SK-N-MC (cell line): ENCODE results near the gene RELL1.
"Not testable (repeated sequence)": the region's sequence is repeated elsewhere in the genome, so short reads cannot be mapped to it uniquely, and the experiment has no call there.

ENCODE experiments used
- DNase-seq: peaks from one replicate; pipeline ENCODE4 v3.0.0-alpha.2; 2011; ENCODE audit warnings: low read depth, low spot score
- H3K27ac ChIP-seq: fragments of 200-600 bp; sonication (generic); 2 replicates; pipeline ENCODE4 v1.5.1; 2016; ENCODE audit warnings: mixed run types
- H3K36me3 ChIP-seq: fragments of 200-600 bp; sonication (generic); 2 replicates; pipeline ENCODE4 v1.6.1; 2017; ENCODE audit warnings: antibody characterized with exemption, low read length, mixed read lengths; ENCODE audit not compliant: insufficient read depth
- H3K4me3 ChIP-seq: fragments of 200-600 bp; sonication (generic); 2 replicates; pipeline ENCODE4 v1.5.1; 2016
- H3K9ac ChIP-seq: fragments of 200-600 bp; sonication (generic); 2 replicates; pipeline ENCODE4 v1.8.0; 2017; ENCODE audit warnings: mixed run types, mixed read lengths; ENCODE audit not compliant: insufficient read length
- H3K9me3 ChIP-seq: fragments of 200-600 bp; sonication (generic); 2 replicates; pipeline ENCODE4 v1.6.1; 2017; ENCODE audit warnings: low read depth, mild to moderate bottlenecking, antibody characterized with exemption, low read length, moderate library complexity, mixed read lengths
- EZH2 ChIP-seq: fragments of 200-600 bp; sonication (generic); IDR thresholded peaks from one replicate; pipeline ENCODE4 v1.6.1; 2017; ENCODE audit warnings: antibody characterized with exemption
- FOXP2 ChIP-seq: optimal IDR thresholded peaks from 2 replicates; pipeline ENCODE3; 2011; ENCODE audit warnings: mild to moderate bottlenecking, moderate library complexity; ENCODE audit not compliant: insufficient read depth; ENCODE audit errors: extremely low read length, control extremely low read depth
- POLR2AphosphoS5 ChIP-seq: IDR thresholded peaks from 2 replicates; pipeline ENCODE4 v1.6.1; 2012; ENCODE audit warnings: mild to moderate bottlenecking, low read depth, low read length, borderline replicate concordance

RELL1 gene

DNA sequence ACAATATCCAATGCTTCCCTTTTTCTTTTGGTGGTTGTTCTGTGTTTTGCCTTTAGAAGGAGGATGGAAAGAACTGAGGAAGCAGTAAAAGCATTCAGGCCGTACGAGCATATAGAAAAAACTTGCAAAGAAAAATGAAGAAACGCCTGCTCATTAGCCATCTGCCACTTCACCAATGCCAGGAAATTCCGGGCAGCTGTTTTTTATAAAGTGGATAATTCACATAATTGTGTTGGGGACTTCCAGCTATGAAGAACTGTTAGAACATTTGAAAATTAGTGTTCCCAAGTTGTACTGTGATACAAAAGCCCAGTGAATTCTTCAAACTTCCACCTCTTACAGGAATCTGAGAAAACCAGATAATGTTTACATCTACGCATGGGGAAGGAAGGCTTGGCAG lies 11.7 kb downstream of the RELL1 start:
- H3K27ac ChIP-seq, result peak overlapping the region; percentile 31; the same call in 1 of the 2 replicates
- TF ChIP-seq FOXP2 (no peak), POLR2AphosphoS5 (no peak), EZH2 (no peak)
- no peaks in the 10 kb centered on the region for H3K36me3 ChIP-seq
- H3K4me3 ChIP-seq, result no peak overlapping the region
- H3K9ac ChIP-seq, result no peak overlapping the region
- no peaks in the 10 kb centered on the region for H3K9me3 ChIP-seq
- DNase-seq, result no peak

DNA sequence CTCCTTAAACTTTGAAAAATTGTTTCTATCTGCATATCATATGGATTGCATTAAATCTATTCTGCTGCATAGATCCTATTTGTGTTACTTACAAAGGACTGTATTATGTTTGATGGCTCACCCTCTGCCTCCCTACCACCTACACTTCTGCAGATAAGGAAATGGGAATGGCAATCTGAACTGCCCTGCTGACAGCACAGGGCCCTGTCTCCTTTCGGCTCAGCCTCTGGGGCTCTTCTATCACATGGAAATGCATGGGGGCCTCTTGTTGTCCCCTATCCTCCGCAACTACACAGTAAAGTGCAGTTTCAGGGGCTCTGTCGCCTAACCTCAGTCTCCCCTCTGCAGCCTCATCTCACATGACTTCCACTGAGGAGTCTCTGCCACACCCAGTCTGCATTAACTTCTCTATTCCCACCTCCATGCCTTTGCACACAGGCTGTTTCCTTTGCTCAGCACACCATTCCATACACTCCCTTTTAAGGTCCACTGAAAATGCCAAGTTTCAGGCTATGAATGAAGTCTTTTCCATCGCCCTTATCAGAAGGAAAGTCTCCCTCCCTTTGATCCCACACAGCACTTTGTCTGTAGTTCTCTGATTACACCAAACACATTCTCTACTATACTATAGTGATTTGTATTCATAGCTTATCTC lies 12.5 kb downstream of the RELL1 start:
- H3K9me3 ChIP-seq, result no peaks in the 10 kb centered on the region
- no peak for TF ChIP-seq POLR2AphosphoS5
- TF ChIP-seq FOXP2, result no peak
- no peak for TF ChIP-seq EZH2
- no peak overlapping the region for H3K27ac ChIP-seq
- no peak overlapping the region for H3K4me3 ChIP-seq
- DNase-seq, result no peak
- no peak overlapping the region for H3K9ac ChIP-seq
- H3K36me3 ChIP-seq, result no peaks in the 10 kb centered on the region

DNA sequence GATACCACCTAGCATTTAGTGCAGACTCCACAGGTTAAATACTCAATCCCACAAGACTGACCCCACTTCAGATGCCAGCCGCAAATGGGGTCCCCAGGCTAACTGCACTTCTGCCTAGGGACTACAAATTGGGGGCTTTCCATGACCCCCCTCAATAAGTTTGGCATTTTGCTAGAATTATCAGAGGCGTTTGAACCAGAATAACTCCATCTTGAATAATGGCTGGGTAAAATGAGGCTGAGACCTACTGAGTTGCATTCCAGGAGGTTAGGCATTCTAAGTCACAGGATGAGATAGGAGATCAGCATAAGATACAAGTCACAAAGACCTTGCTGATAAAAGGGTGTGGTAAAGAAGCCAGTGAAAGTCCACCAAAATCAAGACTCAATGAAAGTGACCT lies 15.1 kb downstream of the RELL1 start:
- Histone ChIP-seq H3K27ac (no peak overlapping the region), H3K36me3 (no peaks in the 10 kb centered on the region), H3K9me3 (no peaks in the 10 kb centered on the region), H3K4me3 (no peak overlapping the region), H3K9ac (no peak overlapping the region)
- DNase-seq, result no peak
- no peak for TF ChIP-seq POLR2AphosphoS5
- TF ChIP-seq EZH2, result no peak
- no peak for TF ChIP-seq FOXP2

DNA sequence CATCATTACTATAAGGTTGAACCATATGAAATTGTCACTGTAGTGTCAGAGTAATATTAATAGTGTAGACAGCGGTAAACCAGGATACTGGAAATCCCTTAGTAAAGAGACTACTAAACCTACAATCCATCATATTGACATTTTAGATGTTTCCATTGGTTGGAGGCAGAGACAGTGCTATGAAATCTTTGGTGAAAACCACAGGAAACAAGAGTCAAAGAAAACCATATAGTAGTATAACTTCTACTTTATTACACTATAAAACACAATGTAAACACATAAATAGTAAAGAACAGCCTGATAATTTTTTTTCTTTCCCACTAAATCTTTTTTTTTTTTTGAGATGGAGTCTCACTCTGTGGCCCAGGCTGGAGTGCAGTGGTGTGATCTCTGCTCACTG lies 15.9 kb downstream of the RELL1 start:
- H3K9me3 ChIP-seq, result no peaks in the 10 kb centered on the region
- H3K9ac ChIP-seq, result no peak overlapping the region
- H3K27ac ChIP-seq, result no peak overlapping the region
- H3K4me3 ChIP-seq, result no peak overlapping the region
- TF ChIP-seq POLR2AphosphoS5 (no peak), FOXP2 (no peak), EZH2 (no peak)
- DNase-seq, result no peak
- H3K36me3 ChIP-seq, result no peaks in the 10 kb centered on the region

DNA sequence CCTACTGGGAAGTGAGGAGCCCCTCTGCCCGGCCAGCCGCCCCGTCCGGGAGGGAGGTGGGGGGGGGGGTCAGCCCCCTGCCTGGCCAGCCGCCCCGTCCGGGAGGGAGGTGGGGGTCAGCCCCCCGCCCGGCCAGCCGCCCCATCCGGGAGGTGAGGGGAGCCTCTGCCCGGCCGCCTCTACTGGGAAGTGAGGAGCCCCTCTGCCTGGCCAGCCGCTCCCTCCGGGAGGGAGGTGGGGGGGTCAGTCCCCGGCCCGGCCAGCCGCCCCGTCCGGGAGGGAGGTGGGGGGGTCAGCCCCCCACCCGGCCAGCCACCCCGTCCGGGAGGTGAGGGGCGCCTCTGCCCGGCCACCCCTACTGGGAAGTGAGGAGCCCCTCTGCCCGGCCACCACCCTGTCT lies 17.1 kb downstream of the RELL1 start:
- not testable (repeated sequence) for H3K27ac ChIP-seq, H3K4me3 ChIP-seq, DNase-seq, H3K9ac ChIP-seq, H3K36me3 ChIP-seq, H3K9me3 ChIP-seq

DNA sequence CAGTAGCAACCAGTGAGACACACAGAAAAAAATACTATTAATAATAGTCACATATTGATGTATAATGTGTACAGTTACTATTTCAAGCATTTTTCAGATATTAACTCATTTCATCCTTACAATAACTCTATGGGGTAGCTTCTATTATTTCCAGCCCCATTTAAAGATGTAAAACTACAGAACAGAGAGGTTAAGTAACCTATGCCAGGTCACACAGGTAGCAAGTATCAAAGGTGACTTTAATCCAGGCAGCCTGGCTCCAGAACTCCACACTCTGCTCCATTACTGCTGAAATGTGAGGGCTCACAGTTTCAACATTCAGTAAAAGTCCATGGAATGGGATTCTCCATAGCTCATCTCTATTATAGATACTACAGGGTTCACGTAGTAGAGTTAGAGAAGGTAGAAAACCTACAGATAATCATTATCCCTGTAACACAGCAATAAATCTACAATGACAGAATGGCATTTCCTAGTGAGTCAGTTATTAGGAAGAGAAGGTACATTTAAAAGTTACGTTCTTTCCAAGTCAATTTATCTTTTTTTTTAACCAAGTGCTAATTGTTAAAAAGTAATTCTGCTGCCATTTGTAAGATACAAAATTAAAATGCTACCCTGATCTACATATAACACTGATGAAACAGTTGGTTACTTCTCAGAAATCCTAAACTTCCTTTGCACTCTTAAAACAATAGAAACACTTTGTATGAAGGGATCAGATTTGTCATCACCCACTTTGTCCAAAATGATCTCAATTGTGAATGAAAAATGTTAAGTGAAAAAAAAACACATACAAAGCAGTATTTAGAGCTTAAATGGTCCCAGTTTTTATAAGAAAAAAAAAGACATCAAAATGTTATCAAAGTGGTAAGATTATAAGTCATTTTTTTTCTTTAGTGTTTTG lies 18.7 kb downstream of the RELL1 start:
- TF ChIP-seq POLR2AphosphoS5 (no peak), FOXP2 (no peak), EZH2 (no peak)
- no peaks in the 10 kb centered on the region for H3K9me3 ChIP-seq
- no peak overlapping the region for H3K4me3 ChIP-seq
- H3K27ac ChIP-seq, result no peak overlapping the region
- no peak for DNase-seq
- no peak overlapping the region for H3K9ac ChIP-seq
- no peaks in the 10 kb centered on the region for H3K36me3 ChIP-seq

DNA sequence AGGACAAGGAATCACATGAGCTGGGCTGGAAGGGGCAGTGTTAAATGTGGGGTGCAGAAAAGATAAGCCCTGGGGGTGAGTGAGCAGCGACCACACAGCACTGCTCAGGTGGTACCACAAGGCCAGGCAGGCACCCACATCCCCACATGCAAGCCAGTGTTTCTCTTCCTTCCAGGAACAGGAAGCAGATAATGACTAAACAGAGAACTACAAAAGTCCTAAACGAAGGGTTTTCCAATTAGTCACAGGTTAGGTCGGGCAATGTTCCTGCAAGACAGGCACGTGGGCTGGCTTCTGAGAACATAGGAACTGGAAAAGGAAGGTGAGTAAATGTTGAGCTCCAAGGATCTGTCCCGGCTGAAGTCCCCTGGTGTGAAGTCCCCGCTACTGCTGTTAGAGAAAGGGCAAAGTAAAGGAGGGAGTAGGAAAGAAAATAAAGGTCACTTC lies 19.5 kb downstream of the RELL1 start:
- no peaks in the 10 kb centered on the region for H3K36me3 ChIP-seq
- DNase-seq, result no peak
- no peaks in the 10 kb centered on the region for H3K9me3 ChIP-seq
- H3K9ac ChIP-seq, result no peak overlapping the region
- H3K4me3 ChIP-seq, result no peak overlapping the region
- TF ChIP-seq POLR2AphosphoS5, result no peak
- TF ChIP-seq FOXP2, result no peak
- TF ChIP-seq EZH2, result no peak
- H3K27ac ChIP-seq, result no peak overlapping the region

DNA sequence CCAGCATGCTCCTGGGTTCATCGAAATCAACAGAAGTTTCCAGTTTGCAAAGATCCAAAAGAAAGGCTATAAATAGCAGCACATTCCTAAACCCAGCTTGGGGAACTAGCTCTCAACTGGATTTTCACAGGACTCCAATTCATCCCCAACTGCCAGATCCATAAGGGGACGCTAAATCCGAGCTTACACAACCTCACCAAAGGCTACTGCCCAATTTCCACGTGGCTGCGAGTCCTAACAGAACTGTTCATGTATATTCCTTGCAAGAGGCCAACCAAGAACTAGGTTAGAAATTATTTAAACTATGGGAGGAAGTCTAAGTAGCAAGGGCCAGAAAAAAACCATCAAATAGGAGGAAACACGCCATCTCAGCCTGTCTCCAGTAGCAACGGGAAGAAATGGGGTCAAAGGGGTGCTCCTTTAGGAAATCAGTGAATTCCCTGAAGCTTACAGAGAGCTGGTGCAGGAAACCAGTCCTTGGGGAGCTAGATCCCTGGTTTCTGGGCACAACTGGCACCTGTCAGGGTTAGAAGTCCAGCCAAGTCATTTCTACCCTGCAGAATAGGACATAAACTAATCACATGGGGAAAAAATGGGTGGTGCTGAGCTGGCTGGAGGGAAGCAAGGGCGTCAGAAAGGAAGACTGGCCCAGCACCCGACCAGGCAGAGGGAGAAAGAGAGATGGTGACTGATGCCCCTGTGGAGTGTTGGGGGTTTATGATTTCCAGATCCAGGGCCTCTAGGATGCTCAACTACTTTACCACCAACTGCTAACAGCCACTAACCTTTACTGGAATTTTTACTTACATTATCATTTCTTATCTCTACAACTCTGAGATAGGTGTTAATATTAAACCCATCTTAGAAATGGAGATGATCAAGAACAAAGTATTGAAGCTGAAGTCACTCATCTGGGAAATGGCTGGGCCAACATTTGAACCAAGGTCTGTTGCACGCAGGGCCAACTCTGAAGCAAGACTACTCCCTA lies 20.5 kb downstream of the RELL1 start:
- no peak for DNase-seq
- Histone ChIP-seq H3K27ac (no peak overlapping the region), H3K9ac (no peak overlapping the region), H3K9me3 (no peaks in the 10 kb centered on the region), H3K36me3 (no peaks in the 10 kb centered on the region), H3K4me3 (no peak overlapping the region)
- no peak for TF ChIP-seq FOXP2
- TF ChIP-seq POLR2AphosphoS5, result no peak
- no peak for TF ChIP-seq EZH2
